K562 (cell line): Measurements from ENCODE around the gene ANK3. TPM values are rescaled to one million over a fixed set of nuclear protein-coding genes. Genes with fewer than 3 reads are reported as not detected.
A peak's percentile ranks its signal among the peaks of the same experiment; 100 is the strongest.

Source experiments
- BRF1 ChIP-seq: IDR thresholded peaks from 3 replicates; pipeline ENCODE4 v1.6.1; 2011; ENCODE audit warnings: borderline replicate concordance, mild to moderate bottlenecking; ENCODE audit not compliant: insufficient read length; ENCODE audit errors: extremely low read depth
- DIDO1 ChIP-seq: fragments of 450-650 bp; IDR thresholded peaks from 2 replicates; pipeline ENCODE4 v1.6.1; 2016; ENCODE audit warnings: low read depth, missing biosample characterization, missing genetic modification characterization
- ERF ChIP-seq: fragments of 450-650 bp; formaldehyde crosslinking; IDR thresholded peaks from 2 replicates; pipeline ENCODE4 v1.4.0; 2020; ENCODE audit warnings: mild to moderate bottlenecking, mixed read lengths
- FOXJ2 ChIP-seq: fragments of 200-800 bp; sonication (Bioruptor generic); IDR thresholded peaks from 2 replicates; pipeline ENCODE4 v1.6.1; 2016; ENCODE audit warnings: missing genetic modification characterization, missing compliant biosample characterization
- FOXP1 ChIP-seq: sonication (generic); formaldehyde crosslinking; IDR thresholded peaks from 2 replicates; pipeline ENCODE4 v1.8.0; 2022; ENCODE audit warnings: mild to moderate bottlenecking, missing genetic modification reagents
- MAFG ChIP-seq: fragments of 450-650 bp; conservative IDR thresholded peaks from 2 replicates; pipeline ENCODE4 v1.6.1; 2016; ENCODE audit warnings: missing genetic modification characterization, missing compliant biosample characterization
- MAZ ChIP-seq, 2 experiments: fragments of 450-650 bp in 1 of 2; sonication (generic) in 1 of 2; formaldehyde crosslinking; IDR thresholded peaks in 1 of 2; conservative IDR thresholded peaks in 1 of 2; 2 replicates each; pipeline versions ENCODE4 v1.4.0 to v1.5.0; 2020; ENCODE audit warnings: mild to moderate bottlenecking in 1 of 2, missing genetic modification reagents in 1 of 2
- MEF2D ChIP-seq: conservative IDR thresholded peaks from 2 replicates; pipeline ENCODE4 v1.6.1; 2016; ENCODE audit warnings: low read depth, missing genetic modification characterization, missing compliant biosample characterization
- MYC ChIP-seq, 2 experiments: fragments of 250-450 bp in 1 of 2; sonication (Bioruptor Pico) in 1 of 2; IDR thresholded peaks; 2 replicates each; pipeline versions ENCODE4 v1.5.1 to v1.6.1; 2012 to 2021; ENCODE audit warnings: low read depth in 2 of 2, borderline replicate concordance in 1 of 2, improper control_type of control experiment in 1 of 2, low read length in 1 of 2, mild to moderate bottlenecking in 1 of 2, moderate library complexity in 1 of 2
- MYNN ChIP-seq, 2 experiments: sonication (generic); formaldehyde crosslinking in 1 of 2; IDR thresholded peaks; 2 replicates each; pipeline versions ENCODE4 v1.5.0 to v1.6.1; 2016 to 2020; ENCODE audit warnings: antibody characterized with exemption in 1 of 2, missing genetic modification reagents in 1 of 2
- NR2C2 ChIP-seq, 2 experiments: fragments of 200-800 bp in 1 of 2; sonication (Bioruptor generic) in 1 of 2; sonication (generic) in 1 of 2; formaldehyde crosslinking in 1 of 2; IDR thresholded peaks; 2 replicates each; pipeline versions ENCODE4 v1.6.1 to v1.8.0; 2016 to 2022; ENCODE audit warnings: mild to moderate bottlenecking in 1 of 2, missing compliant biosample characterization in 1 of 2, missing genetic modification characterization in 1 of 2, missing genetic modification reagents in 1 of 2
- SRSF1 ChIP-seq: fragments of 200-400 bp; formaldehyde crosslinking; IDR thresholded peaks from 2 replicates; pipeline ENCODE4 v1.6.1; 2017; ENCODE audit warnings: mild to moderate bottlenecking, low read depth, low read length, moderate library complexity
- WHSC1 ChIP-seq: IDR thresholded peaks from one replicate; pipeline ENCODE4 v1.6.1; 2012; ENCODE audit warnings: low read length, control low read depth, inconsistent platforms
- ZNF217 ChIP-seq: sonication (generic); formaldehyde crosslinking; IDR thresholded peaks from 2 replicates; pipeline ENCODE4 v1.8.0; 2022; ENCODE audit warnings: mild to moderate bottlenecking, missing genetic modification reagents
- ZNF699 ChIP-seq: fragments of 250-450 bp; sonication (Bioruptor Pico); IDR thresholded peaks from 2 replicates; pipeline ENCODE4 v1.8.0; 2021; ENCODE audit warnings: mild to moderate bottlenecking, moderate library complexity; ENCODE audit not compliant: insufficient replicate concordance
- polyA plus RNA-seq, 8 experiments: library from polyadenylated mRNA; depleted of rRNA in 4 of 8; stranded (reverse) in 5 of 8; unstranded in 3 of 8; fragments of >200 nt; fragmentation: Nextera tagmentation in 2 of 8; fragmentation: Illumina TruSeq in 1 of 8; extraction: Ambion mirVana in 2 of 8; extraction: Trizol in 1 of 8; gene quantifications; 2 replicates each; pipeline versions ENCODE4 v1.2.1 to v1.2.3, GENCODE V29; 2011 to 2014; ENCODE audit warnings: inconsistent platforms in 1 of 8, missing spikeins in 1 of 8
- total RNA-seq, 7 experiments: library from RNA; depleted of rRNA in 6 of 7; stranded (reverse); fragments of >200 nt in 6 of 7; fragmentation: Illumina TruSeq in 2 of 7; extraction: Trizol in 2 of 7; gene quantifications; 2 replicates each; pipeline versions ENCODE4 v1.2.1 to v1.2.3, GENCODE V29; 2011 to 2021; ENCODE audit warnings: low replicate concordance in 1 of 7
- TF ChIP-seq, protein P1 (sequence below), 3 experiments: fragments of 200-800 bp in 1 of 3; fragments of 250-450 bp in 1 of 3; fragments of 450-650 bp in 1 of 3; sonication (Bioruptor Pico) in 1 of 3; sonication (Bioruptor generic) in 1 of 3; formaldehyde crosslinking in 1 of 3; IDR thresholded peaks; 2 replicates each; pipeline versions ENCODE4 v1.6.1 to v1.8.0; 2016 to 2022; ENCODE audit warnings: mild to moderate bottlenecking in 2 of 3, missing genetic modification characterization in 2 of 3, missing compliant biosample characterization in 1 of 3, moderate library complexity in 1 of 3
- TF ChIP-seq, protein P2 (sequence below): fragments of 450-650 bp; IDR thresholded peaks from one replicate; pipeline ENCODE4 v1.6.1; 2018; ENCODE audit warnings: mild to moderate bottlenecking, moderate library complexity; ENCODE audit not compliant: partially characterized antibody
- TF ChIP-seq, protein P3 (sequence below): fragments of 450-650 bp; formaldehyde crosslinking; IDR thresholded peaks from 2 replicates; pipeline ENCODE4 v1.4.0; 2022; ENCODE audit warnings: missing genetic modification characterization

Gene ANK3
- total and polyA plus RNA-seq, 9 of the 15 experiments (the other 6 are each of a cell fraction or from before 2014, with no cell fraction given): 10.0 to 32.3 (median 17.9) TPM

DNA sequence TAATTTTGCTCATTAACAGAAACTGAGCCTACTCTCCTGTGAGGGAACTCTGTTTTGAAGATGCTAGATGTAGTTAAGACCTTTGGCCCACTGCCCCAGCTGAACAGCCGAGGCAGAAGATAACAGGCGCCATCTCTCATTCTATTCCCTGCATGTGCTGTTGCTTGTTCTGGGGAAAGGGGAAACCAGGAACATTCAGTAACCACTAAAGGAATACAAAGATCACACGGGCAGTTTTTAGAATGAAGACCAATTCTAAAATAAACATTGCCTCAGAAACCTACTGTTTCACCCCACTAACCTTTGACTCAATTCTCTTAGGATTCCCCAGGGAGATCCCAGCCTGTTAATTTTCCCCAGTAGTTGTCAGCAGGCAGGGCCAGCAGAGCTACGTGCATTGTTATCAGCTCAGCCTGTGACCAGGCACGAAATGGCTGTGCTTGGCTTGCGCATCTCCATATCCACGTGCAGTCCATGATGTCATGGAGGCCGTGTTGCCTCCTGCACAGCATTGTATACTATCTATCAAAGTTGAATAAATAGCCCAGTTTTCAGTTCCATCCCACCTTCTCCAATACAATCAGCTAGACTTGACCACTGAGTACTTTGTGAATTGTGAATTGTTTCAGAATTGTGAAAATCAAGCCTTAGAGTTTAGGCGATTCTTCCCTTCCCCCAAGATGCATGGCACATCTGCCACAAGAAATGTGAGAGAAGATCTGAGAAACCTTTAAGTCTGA, 36.0 kb downstream of the ANK3 start (continued):
- TF ChIP-seq, protein P1, sequence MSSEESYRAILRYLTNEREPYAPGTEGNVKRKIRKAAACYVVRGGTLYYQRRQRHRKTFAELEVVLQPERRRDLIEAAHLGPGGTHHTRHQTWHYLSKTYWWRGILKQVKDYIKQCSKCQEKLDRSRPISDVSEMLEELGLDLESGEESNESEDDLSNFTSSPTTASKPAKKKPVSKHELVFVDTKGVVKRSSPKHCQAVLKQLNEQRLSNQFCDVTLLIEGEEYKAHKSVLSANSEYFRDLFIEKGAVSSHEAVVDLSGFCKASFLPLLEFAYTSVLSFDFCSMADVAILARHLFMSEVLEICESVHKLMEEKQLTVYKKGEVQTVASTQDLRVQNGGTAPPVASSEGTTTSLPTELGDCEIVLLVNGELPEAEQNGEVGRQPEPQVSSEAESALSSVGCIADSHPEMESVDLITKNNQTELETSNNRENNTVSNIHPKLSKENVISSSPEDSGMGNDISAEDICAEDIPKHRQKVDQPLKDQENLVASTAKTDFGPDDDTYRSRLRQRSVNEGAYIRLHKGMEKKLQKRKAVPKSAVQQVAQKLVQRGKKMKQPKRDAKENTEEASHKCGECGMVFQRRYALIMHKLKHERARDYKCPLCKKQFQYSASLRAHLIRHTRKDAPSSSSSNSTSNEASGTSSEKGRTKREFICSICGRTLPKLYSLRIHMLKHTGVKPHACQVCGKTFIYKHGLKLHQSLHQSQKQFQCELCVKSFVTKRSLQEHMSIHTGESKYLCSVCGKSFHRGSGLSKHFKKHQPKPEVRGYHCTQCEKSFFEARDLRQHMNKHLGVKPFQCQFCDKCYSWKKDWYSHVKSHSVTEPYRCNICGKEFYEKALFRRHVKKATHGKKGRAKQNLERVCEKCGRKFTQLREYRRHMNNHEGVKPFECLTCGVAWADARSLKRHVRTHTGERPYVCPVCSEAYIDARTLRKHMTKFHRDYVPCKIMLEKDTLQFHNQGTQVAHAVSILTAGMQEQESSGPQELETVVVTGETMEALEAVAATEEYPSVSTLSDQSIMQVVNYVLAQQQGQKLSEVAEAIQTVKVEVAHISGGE (CRISPR knock-in tag; IDR thresholded peaks at IDR 0.05): peak in 1 of 3 experiments; percentile 75; a peak in 2 of 6 replicates
- peak; percentile 85 for TF ChIP-seq MEF2D
- no peak for TF ChIP-seq WHSC1
- peak; percentile 77 for TF ChIP-seq DIDO1 (tag)
- TF ChIP-seq, protein P2, sequence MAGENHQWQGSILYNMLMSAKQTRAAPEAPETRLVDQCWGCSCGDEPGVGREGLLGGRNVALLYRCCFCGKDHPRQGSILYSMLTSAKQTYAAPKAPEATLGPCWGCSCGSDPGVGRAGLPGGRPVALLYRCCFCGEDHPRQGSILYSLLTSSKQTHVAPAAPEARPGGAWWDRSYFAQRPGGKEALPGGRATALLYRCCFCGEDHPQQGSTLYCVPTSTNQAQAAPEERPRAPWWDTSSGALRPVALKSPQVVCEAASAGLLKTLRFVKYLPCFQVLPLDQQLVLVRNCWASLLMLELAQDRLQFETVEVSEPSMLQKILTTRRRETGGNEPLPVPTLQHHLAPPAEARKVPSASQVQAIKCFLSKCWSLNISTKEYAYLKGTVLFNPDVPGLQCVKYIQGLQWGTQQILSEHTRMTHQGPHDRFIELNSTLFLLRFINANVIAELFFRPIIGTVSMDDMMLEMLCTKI: no peak
- TF ChIP-seq MAFG (tag): peak; percentile 58
- TF ChIP-seq FOXP1: no peak
- no peak for TF ChIP-seq ZNF699
- peak; percentile 92 for TF ChIP-seq MYC (IDR thresholded peaks at IDR 0.05; ENCODE audit: low read depth, low read length)
- TF ChIP-seq MYC (CRISPR knock-in tag; IDR thresholded peaks at IDR 0.05; ENCODE audit: borderline replicate concordance, low read depth): peak; percentile 80; the same call in 1 of the 2 replicates
- no peak for TF ChIP-seq MYNN (IDR thresholded peaks at IDR 0.05)
- TF ChIP-seq MYNN (CRISPR knock-in tag; IDR thresholded peaks at IDR 0.05): no peak
- TF ChIP-seq NR2C2 (CRISPR knock-in tag; IDR thresholded peaks at IDR 0.05): no peak
- TF ChIP-seq NR2C2 (tag; IDR thresholded peaks at IDR 0.05): peak; percentile 83
- TF ChIP-seq ZNF217 (CRISPR knock-in tag): no peak
- no peak for TF ChIP-seq BRF1
- peak in 1 of 2 experiments; percentile 70; a peak in 2 of 4 replicates for TF ChIP-seq MAZ (CRISPR knock-in tag; conservative IDR thresholded peaks at IDR 0.05 in 1 of 2, IDR thresholded peaks at IDR 0.05 in 1 of 2)
- TF ChIP-seq FOXJ2 (tag): peak; percentile 93
- TF ChIP-seq ERF (CRISPR knock-in tag): peak; percentile 69; the same call in 1 of the 2 replicates
- no peak for TF ChIP-seq SRSF1
- TF ChIP-seq, protein P3, sequence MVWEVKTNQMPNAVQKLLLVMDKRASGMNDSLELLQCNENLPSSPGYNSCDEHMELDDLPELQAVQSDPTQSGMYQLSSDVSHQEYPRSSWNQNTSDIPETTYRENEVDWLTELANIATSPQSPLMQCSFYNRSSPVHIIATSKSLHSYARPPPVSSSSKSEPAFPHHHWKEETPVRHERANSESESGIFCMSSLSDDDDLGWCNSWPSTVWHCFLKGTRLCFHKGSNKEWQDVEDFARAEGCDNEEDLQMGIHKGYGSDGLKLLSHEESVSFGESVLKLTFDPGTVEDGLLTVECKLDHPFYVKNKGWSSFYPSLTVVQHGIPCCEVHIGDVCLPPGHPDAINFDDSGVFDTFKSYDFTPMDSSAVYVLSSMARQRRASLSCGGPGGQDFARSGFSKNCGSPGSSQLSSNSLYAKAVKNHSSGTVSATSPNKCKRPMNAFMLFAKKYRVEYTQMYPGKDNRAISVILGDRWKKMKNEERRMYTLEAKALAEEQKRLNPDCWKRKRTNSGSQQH (CRISPR knock-in tag): peak; percentile 73; the same call in 1 of the 2 replicates
